Measurements from ENCODE around the gene ACACB.

Gene ACACB

GRCh38 chr12:109286252-109286651 is 169.9 kb downstream of the ACACB start:
- TF ChIP-seq CTCF (IDR thresholded peaks at IDR 0.05): no peak

- no peak for TF ChIP-seq CTCF (IDR thresholded peaks at IDR 0.05)
Observed at GRCh38 chr12:109286652-109287051, 170.3 kb downstream of the ACACB start.

DNA sequence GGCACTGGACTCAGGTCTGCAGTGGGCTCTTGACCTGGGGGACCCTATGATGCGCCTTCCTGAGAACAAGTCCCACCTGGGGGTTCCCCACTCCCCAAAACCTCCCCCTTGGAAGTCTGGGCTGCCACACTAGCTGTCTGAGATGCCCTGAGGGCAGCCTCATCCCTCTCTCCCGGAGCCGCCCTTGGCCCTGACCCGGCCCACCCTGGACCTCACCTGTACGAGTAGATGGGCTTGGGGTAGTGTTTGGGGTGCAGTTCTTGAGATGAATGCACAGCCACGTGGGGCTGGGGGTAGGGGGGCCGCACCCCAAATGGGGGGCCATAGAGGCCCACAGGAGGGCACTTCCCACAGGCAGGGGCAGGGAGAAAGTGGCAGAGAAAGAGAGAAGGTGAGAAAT is 170.8 kb downstream of the ACACB start:
- no peak for TF ChIP-seq CTCF (IDR thresholded peaks at IDR 0.05)

GRCh38 chr12:109287811-109288469 is 171.6 kb downstream of the ACACB start:
- TF ChIP-seq CTCF (IDR thresholded peaks at IDR 0.05): no peak

DNA sequence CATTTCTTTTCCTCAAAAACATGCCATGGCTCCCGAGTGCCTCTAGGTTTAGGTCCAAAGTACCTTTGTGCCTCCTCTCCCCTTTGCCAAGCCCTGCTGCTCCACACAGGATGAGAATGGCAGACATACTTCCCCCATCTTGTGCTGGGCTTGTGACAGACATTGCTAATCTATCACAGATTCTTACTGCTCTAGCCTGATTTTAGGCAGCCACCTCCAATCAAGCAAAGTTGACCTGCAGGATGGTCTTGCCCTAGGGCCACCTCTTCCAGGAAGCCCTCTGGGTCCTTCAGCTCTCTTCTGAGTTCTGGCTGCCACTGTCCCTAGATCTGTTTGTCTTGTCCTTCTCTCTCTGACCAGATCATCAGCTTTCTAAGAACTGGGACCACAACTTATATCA is 172.2 kb downstream of the ACACB start:
- TF ChIP-seq CTCF (IDR thresholded peaks at IDR 0.05): no peak

- TF ChIP-seq CTCF (IDR thresholded peaks at IDR 0.05): no peak
Observed at GRCh38 chr12:109289004-109289403, 172.6 kb downstream of the ACACB start.

DNA sequence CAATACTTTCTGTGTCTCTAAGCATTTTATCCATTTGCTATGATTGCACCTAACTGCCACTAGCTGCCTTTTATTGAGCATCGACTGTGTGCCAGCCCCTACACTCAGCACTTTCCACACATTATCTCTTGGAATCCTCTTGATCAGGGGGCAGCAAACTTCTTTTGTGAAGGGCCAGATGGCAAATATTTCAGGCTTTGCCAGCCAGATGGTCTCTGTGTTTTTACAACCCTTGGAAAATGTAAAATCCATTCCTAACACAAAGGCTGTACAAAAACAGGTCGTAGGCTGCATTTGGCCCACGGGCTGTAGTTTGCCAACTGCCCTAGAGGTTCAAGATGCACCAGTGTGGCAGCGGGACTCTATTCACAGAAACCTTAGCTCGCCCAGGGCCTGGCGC is 173.2 kb downstream of the ACACB start:
- TF ChIP-seq CTCF (IDR thresholded peaks at IDR 0.05): no peak

- TF ChIP-seq CTCF (IDR thresholded peaks at IDR 0.05): no peak
Observed at GRCh38 chr12:109290061-109290460, 173.7 kb downstream of the ACACB start.
